ENCODE results near the gene COA1.

Gene COA1

DNA sequence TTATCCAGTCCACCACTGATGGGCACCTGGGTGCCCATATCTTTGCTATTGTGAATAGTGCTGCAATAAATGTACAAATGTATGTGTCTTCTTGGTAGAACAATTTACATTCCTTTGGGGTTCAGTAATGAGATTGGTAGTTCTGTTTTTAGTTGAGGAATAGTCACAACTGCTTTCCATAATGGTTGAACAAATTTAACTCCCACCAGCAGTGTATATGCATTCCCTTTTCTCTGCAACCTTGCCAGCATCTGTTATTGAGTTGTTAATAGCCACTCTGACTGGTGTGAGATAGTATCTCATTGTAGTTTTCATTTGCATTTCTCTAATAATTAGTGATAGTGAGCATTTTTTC lies 27.8 kb downstream of the COA1 start:
- CTCF ChIA-PET = interaction anchor here (1.0 to 6.8 kb wide), 18 partner anchors 11 to 271 kb away, joined by 3 to 175 read pairs (median 9); partner anchors contain the start of genes COA1 and STK17A
- DNase-seq (ENCODE audit: extremely low spot score) = no peak
- POLR2A ChIA-PET = interaction anchor here (2.6 kb wide), 1 partner anchor 118 kb away, joined by 16 read pairs; the partner anchor contains the start of gene STK17A
- TF ChIP-seq CTCF (IDR thresholded peaks at IDR 0.05; ENCODE audit: control extremely low read depth, extremely low read depth, low read depth, missing control alignments) = no peak

DNA sequence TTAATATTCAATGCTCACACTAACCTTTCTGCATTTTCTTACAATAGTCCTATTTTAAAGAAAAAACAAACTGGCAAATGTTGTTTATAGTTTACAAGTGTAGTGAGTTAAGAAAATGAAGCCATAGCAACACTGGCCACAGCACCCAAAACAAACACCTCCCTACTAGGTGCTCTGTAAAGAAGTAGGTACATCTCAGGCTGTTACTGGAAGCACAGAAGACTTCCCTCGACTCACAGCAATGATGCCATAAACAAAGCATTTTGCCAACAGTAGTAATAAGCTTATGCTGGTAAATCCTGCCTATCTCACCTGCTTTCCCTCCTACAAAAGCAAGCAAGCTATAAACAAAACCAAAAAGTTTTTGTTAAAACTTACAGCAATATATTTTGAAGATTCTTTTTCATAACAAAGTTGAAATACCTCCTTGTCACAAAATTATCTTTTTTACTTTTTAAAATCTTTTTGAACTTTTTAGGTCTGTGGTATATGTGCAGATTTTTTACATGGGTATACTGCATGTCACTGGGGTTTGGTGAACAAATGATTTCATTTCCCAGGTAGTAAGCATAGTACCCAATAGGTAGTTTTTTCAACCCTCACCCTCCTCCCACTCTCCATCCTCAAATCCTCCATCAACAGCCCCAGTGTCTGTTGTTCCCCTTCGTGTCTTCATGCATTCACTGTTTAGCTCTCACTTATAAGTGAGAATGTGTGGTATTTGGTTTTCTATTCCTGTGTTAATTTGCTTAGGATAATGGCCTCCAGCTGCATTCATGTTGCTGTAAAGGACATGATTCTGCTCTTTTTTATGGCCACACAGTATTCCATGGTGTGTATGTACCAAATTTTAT lies 28.4 kb downstream of the COA1 start:
- no peak for DNase-seq (ENCODE audit: extremely low spot score)
- POLR2A ChIA-PET = interaction anchor here (0.6 to 2.6 kb wide), 2 partner anchors 49 to 118 kb away, joined by 5 to 16 read pairs; partner anchors contain the start of gene STK17A
- CTCF ChIA-PET = interaction anchor here (0.8 to 6.8 kb wide), 47 partner anchors 10 to 593 kb away, joined by 3 to 175 read pairs (median 5); partner anchors contain the start of genes COA1 and STK17A
- TF ChIP-seq CTCF (IDR thresholded peaks at IDR 0.05; ENCODE audit: control extremely low read depth, extremely low read depth, low read depth, missing control alignments) = no peak

- peak; percentile 44 for TF ChIP-seq CTCF (IDR thresholded peaks at IDR 0.05; ENCODE audit: control extremely low read depth, extremely low read depth, low read depth, missing control alignments)
- ChIA-PET POLR2A (interaction anchor here (1.0 to 2.6 kb wide), 2 partner anchors 115 to 117 kb away, joined by 3 to 16 read pairs; partner anchors contain the start of gene STK17A), CTCF (interaction anchor here (0.8 to 6.8 kb wide), 53 partner anchors 10 to 592 kb away, joined by 3 to 175 read pairs (median 5); partner anchors contain the start of genes COA1 and STK17A)
- DNase-seq (ENCODE audit: extremely low spot score) = no peak
Observed at GRCh38 chr7:43700059-43700501, 29.2 kb downstream of the COA1 start.

- ChIA-PET CTCF (interaction anchor here (1.0 to 6.8 kb wide), 23 partner anchors 8 to 758 kb away, joined by 3 to 175 read pairs (median 9); partner anchors contain the start of gene STK17A), POLR2A (interaction anchor here (0.8 to 2.6 kb wide), 3 partner anchors 48 to 116 kb away, joined by 4 to 16 read pairs (median 7); partner anchors contain the start of gene STK17A)
- no peak for DNase-seq (ENCODE audit: extremely low spot score)
- TF ChIP-seq CTCF (IDR thresholded peaks at IDR 0.05; ENCODE audit: control extremely low read depth, extremely low read depth, low read depth, missing control alignments) = no peak
Observed at GRCh38 chr7:43698460-43699255, 30.7 kb downstream of the COA1 start.

GRCh38 chr7:43697690-43698089 lies 31.6 kb downstream of the COA1 start:
- TF ChIP-seq CTCF (IDR thresholded peaks at IDR 0.05; ENCODE audit: control extremely low read depth, extremely low read depth, low read depth, missing control alignments) = no peak
- POLR2A ChIA-PET = interaction anchor here (0.9 kb wide), 1 partner anchor 115 kb away, joined by 4 read pairs; the partner anchor contains the start of gene STK17A
- CTCF ChIA-PET = interaction anchor here (0.7 to 6.8 kb wide), 14 partner anchors 8 to 383 kb away, joined by 3 to 175 read pairs (median 3); partner anchors contain the start of gene STK17A

GRCh38 chr7:43695365-43695764 lies 34.0 kb downstream of the COA1 start:
- ChIA-PET POLR2A (no interaction called here), CTCF (no interaction called here)
- TF ChIP-seq CTCF (IDR thresholded peaks at IDR 0.05; ENCODE audit: control extremely low read depth, extremely low read depth, low read depth, missing control alignments) = no peak
- DNase-seq (ENCODE audit: extremely low spot score) = no peak

More at GRCh38 chr7:43697690-43698089, 31.6 kb downstream of the COA1 start:
- DNase-seq (ENCODE audit: extremely low spot score) = no peak

Data from GM10248 (cell line).